ENCODE measurements around the gene SCNM1.

- TF ChIP-seq POLR2AphosphoS5 (IDR thresholded peaks at IDR 0.05) = no peak
- no peak for TF ChIP-seq CTCF (IDR thresholded peaks at IDR 0.05)
- TF ChIP-seq POLR2A (IDR thresholded peaks at IDR 0.05) = no peak
These were observed 18.3 kb upstream of the SCNM1 start for GRCh38 chr1:151147665-151148064.

Data from gastroesophageal sphincter (tissue), 3 donors.